H9 (cell line): ENCODE results near the gene SPAG6. TPM values are rescaled to one million over a fixed set of nuclear protein-coding genes. Genes with fewer than 3 reads are reported as not detected.

Experiments used
- DNase-seq: peaks from one replicate; pipeline ENCODE4 v3.0.0-alpha.2; 2017
- H2AFZ ChIP-seq: one replicate; pipeline ENCODE4 v1.6.1; 2013; ENCODE audit warnings: mild to moderate bottlenecking, low read length, control low read depth, moderate library complexity
- H2AK5ac ChIP-seq: 2 replicates; pipeline ENCODE4 v1.6.1; 2013; ENCODE audit warnings: low read length, control low read depth, mixed read lengths; ENCODE audit not compliant: insufficient read length
- H2BK120ac ChIP-seq: one replicate; pipeline ENCODE4 v1.6.1; 2013; ENCODE audit warnings: low read depth, mild to moderate bottlenecking, low read length, control low read depth, inconsistent platforms; ENCODE audit not compliant: poor library complexity, severe bottlenecking
- H2BK12ac ChIP-seq: 2 replicates; pipeline ENCODE4 v1.6.1; 2013; ENCODE audit warnings: low read length, control low read depth, mixed read lengths, low read depth; ENCODE audit not compliant: insufficient read length
- H2BK15ac ChIP-seq: 2 replicates; pipeline ENCODE4 v1.6.1; 2013; ENCODE audit warnings: low read depth, low read length, control low read depth
- H2BK20ac ChIP-seq: one replicate; pipeline ENCODE4 v1.6.1; 2013; ENCODE audit warnings: low read depth, mild to moderate bottlenecking, low read length, control low read depth, inconsistent platforms; ENCODE audit not compliant: poor library complexity, severe bottlenecking
- H2BK5ac ChIP-seq: 2 replicates; pipeline ENCODE4 v1.6.1; 2013; ENCODE audit warnings: low read length, control low read depth, mixed read lengths; ENCODE audit not compliant: insufficient read length
- H3K14ac ChIP-seq: 2 replicates; pipeline ENCODE4 v1.6.1; 2013; ENCODE audit warnings: low read length, control low read depth; ENCODE audit not compliant: insufficient read depth
- H3K18ac ChIP-seq: 2 replicates; pipeline ENCODE4 v1.6.1; 2013; ENCODE audit warnings: low read depth, mild to moderate bottlenecking, mixed read lengths, low read length, control low read depth; ENCODE audit not compliant: insufficient read length
- H3K23ac ChIP-seq: 2 replicates; pipeline ENCODE4 v1.6.1; 2013; ENCODE audit warnings: low read length, control low read depth, mixed read lengths, low read depth; ENCODE audit not compliant: insufficient read length
- H3K23me2 ChIP-seq: 2 replicates; pipeline ENCODE4 v1.6.1; 2013; ENCODE audit warnings: low read depth, mild to moderate bottlenecking, mixed read lengths, low read length, control low read depth; ENCODE audit not compliant: insufficient read length, poor library complexity, severe bottlenecking
- H3K27ac ChIP-seq: 2 replicates; pipeline ENCODE4 v1.5.1; 2013; ENCODE audit warnings: low read length, control low read depth, mixed read lengths, low read depth; ENCODE audit not compliant: insufficient read length
- H3K27me3 ChIP-seq: 2 replicates; pipeline ENCODE4 v1.6.1; 2013; ENCODE audit warnings: low read length, control low read depth, inconsistent platforms; ENCODE audit not compliant: insufficient read depth
- H3K4ac ChIP-seq: 2 replicates; pipeline ENCODE4 v1.6.1; 2013; ENCODE audit warnings: low read depth, mild to moderate bottlenecking, control low read depth, inconsistent platforms, low read length, moderate library complexity
- H3K4me1 ChIP-seq: 2 replicates; pipeline ENCODE4 v1.6.1; 2013; ENCODE audit warnings: low read length, control low read depth, inconsistent platforms; ENCODE audit not compliant: insufficient read depth
- H3K4me2 ChIP-seq: 2 replicates; pipeline ENCODE4 v1.6.1; 2013; ENCODE audit warnings: low read length, control low read depth, mixed read lengths; ENCODE audit not compliant: insufficient read length, insufficient read depth
- H3K56ac ChIP-seq: 2 replicates; pipeline ENCODE4 v1.6.1; 2013; ENCODE audit warnings: low read depth, mild to moderate bottlenecking, mixed read lengths, low read length, control low read depth; ENCODE audit not compliant: insufficient read length
- H3K79me1 ChIP-seq: 2 replicates; pipeline ENCODE4 v1.6.1; 2013; ENCODE audit warnings: low read depth, mild to moderate bottlenecking, moderate library complexity, low read length, control low read depth, inconsistent platforms; ENCODE audit not compliant: insufficient read depth, poor library complexity, severe bottlenecking
- H3K79me2 ChIP-seq: 2 replicates; pipeline ENCODE4 v1.6.1; 2013; ENCODE audit warnings: low read length, control low read depth, inconsistent platforms; ENCODE audit not compliant: insufficient read depth
- H3K9ac ChIP-seq: 2 replicates; pipeline ENCODE4 v1.6.1; 2013; ENCODE audit warnings: low read length, control low read depth, mixed read lengths; ENCODE audit not compliant: insufficient read length; ENCODE audit errors: extremely low read depth
- H3K9me3 ChIP-seq: one replicate; pipeline ENCODE4 v1.6.1; 2013; ENCODE audit warnings: low read depth, low read length, inconsistent platforms; ENCODE audit not compliant: control insufficient read depth
- H3T11ph ChIP-seq: one replicate; pipeline ENCODE4 v1.6.1; 2013; ENCODE audit warnings: mild to moderate bottlenecking, low read length, control low read depth, inconsistent platforms
- H4K20me1 ChIP-seq: one replicate; pipeline ENCODE4 v1.6.1; 2013; ENCODE audit not compliant: control insufficient read depth, insufficient read length, insufficient read depth
- H4K5ac ChIP-seq: 2 replicates; pipeline ENCODE4 v1.6.1; 2013; ENCODE audit warnings: low read depth, mild to moderate bottlenecking, mixed read lengths, low read length, control low read depth; ENCODE audit not compliant: insufficient read length
- H4K8ac ChIP-seq: replicated peaks from 2 replicates; pipeline ENCODE4 v1.6.1; 2013; ENCODE audit warnings: low read length, control low read depth, mixed read lengths, low read depth; ENCODE audit not compliant: insufficient read length
- H4K91ac ChIP-seq: 2 replicates; pipeline ENCODE4 v1.6.1; 2013; ENCODE audit warnings: low read depth, mild to moderate bottlenecking, moderate library complexity, mixed read lengths, low read length, control low read depth; ENCODE audit not compliant: insufficient read length
- H3K27ac Mint-ChIP-seq, 3 experiments: 2 replicates in 2 of 3; 3 replicates in 1 of 3; pipeline ENCODE4 v1.8.0; 2020 to 2021; ENCODE audit warnings: mixed read lengths in 3 of 3, mild to moderate bottlenecking in 1 of 3, moderate library complexity in 1 of 3
- H3K27me3 Mint-ChIP-seq: 2 replicates; pipeline ENCODE4 v1.8.0; 2021; ENCODE audit warnings: low read depth, mild to moderate bottlenecking, moderate library complexity, mixed read lengths
- H3K36me3 Mint-ChIP-seq, 3 experiments: 2 replicates in 2 of 3; 3 replicates in 1 of 3; pipeline ENCODE4 v1.8.0; 2020 to 2021; ENCODE audit warnings: low read depth in 3 of 3, mixed read lengths in 3 of 3; ENCODE audit not compliant: insufficient read depth in 1 of 3
- H3K4me1 Mint-ChIP-seq, 2 experiments: 2 replicates each; pipeline ENCODE4 v1.8.0; 2020; ENCODE audit warnings: mixed read lengths in 2 of 2
- H3K4me3 Mint-ChIP-seq, 2 experiments: 2 replicates in 1 of 2; 3 replicates in 1 of 2; pipeline ENCODE4 v1.8.0; 2020 to 2021; ENCODE audit warnings: mild to moderate bottlenecking in 2 of 2, mixed read lengths in 2 of 2, moderate library complexity in 1 of 2
- H3K9me3 Mint-ChIP-seq, 2 experiments: 2 replicates in 1 of 2; 3 replicates in 1 of 2; pipeline ENCODE4 v1.8.0; 2020; ENCODE audit warnings: mild to moderate bottlenecking in 2 of 2, mixed read lengths in 2 of 2, moderate library complexity in 1 of 2
- CTCF ChIP-seq: fragments of 200-600 bp; sonication (generic); conservative IDR thresholded peaks from 3 replicates; pipeline ENCODE4 v1.8.0; 2021; ENCODE audit warnings: antibody characterized with exemption, mild to moderate bottlenecking
- WGBS: extraction: QIAGEN DNeasy Blood & Tissue Kit; methylation state at CpG from one replicate; pipeline ENCODE4 v1.1.7; 2013; ENCODE audit warnings: missing lambda C conversion rate, low lambda C conversion rate, mixed read lengths; ENCODE audit not compliant: insufficient read length; ENCODE audit errors: extremely low coverage; 5-methylcytosine and 5-hydroxymethylcytosine counted together
- total RNA-seq: library from RNA; stranded (reverse); gene quantifications from 2 replicates; pipeline ENCODE4 v1.2.1, GENCODE V29; 2021

The SPAG6 gene
- total RNA-seq, 1 experiment from 2014 or later, result 0.24 TPM

- no peak overlapping the region for H2BK12ac ChIP-seq
- H2BK5ac ChIP-seq, result no peak overlapping the region
- H3K9me3 ChIP-seq, result no peaks in the 10 kb centered on the region
- no peak overlapping the region for H3T11ph ChIP-seq
- Mint-ChIP-seq H3K4me1 (peaks cover 5 to 11% of the 10 kb centered on the region in 2 experiments), H3K36me3 (no peaks in the 10 kb centered on the region), H3K27me3 (peaks cover 18% of the 10 kb centered on the region), H3K9me3 (no peaks in the 10 kb centered on the region), H3K27ac (no peak overlapping the region), H3K4me3 (no peak overlapping the region)
- no peak overlapping the region for H4K91ac ChIP-seq
- H2AK5ac ChIP-seq, result no peak overlapping the region
- no peak for DNase-seq
- H3K18ac ChIP-seq, result no peak overlapping the region
- no peaks in the 10 kb centered on the region for H3K79me1 ChIP-seq
- no peak overlapping the region for H4K8ac ChIP-seq
- TF ChIP-seq CTCF, result no peak
- no peak overlapping the region for H3K56ac ChIP-seq
- no peaks in the 10 kb centered on the region for H3K23me2 ChIP-seq
- H4K20me1 ChIP-seq, result no peaks in the 10 kb centered on the region
- H4K5ac ChIP-seq, result no peak overlapping the region
- H3K79me2 ChIP-seq, result no peaks in the 10 kb centered on the region
- no peak overlapping the region for H3K4me2 ChIP-seq
- H3K23ac ChIP-seq, result no peak overlapping the region
- no peak overlapping the region for H2AFZ ChIP-seq
- H2BK15ac ChIP-seq, result no peak overlapping the region
- WGBS, result no CpG with 5 or more reads among the region's 5 CpGs
- H3K9ac ChIP-seq, result no peak overlapping the region
- H2BK20ac ChIP-seq, result no peak overlapping the region
- no peak overlapping the region for H3K4ac ChIP-seq
- no peaks in the 10 kb centered on the region for H3K4me1 ChIP-seq
- H3K14ac ChIP-seq, result no peak overlapping the region
- no peak overlapping the region for H3K27ac ChIP-seq
- H3K27me3 ChIP-seq, result no peaks in the 10 kb centered on the region
- H2BK120ac ChIP-seq, result no peak overlapping the region
Observed at GRCh38 chr10:22464966-22465629, 119.8 kb downstream of the SPAG6 start.
